CD8-positive, alpha-beta memory T cell (primary cell): ENCODE measurements around the gene PRICKLE1. TPM values are rescaled to one million over a fixed set of nuclear protein-coding genes. Genes with fewer than 3 reads are reported as not detected.

ENCODE experiments used
- CTCF ChIA-PET: fragments of 350-600 bp; sonication (Branson Sonifier 250); formaldehyde crosslinking; loops from one replicate; lab custom pipeline; 2021; ENCODE audit warnings: antibody characterized with exemption; lab: Charles Lee
- POLR2A ChIA-PET: fragments of 350-600 bp; sonication (Branson Sonifier 250); formaldehyde crosslinking; loops from one replicate; lab custom pipeline; 2021; ENCODE audit warnings: antibody characterized with exemption; lab: Charles Lee
- DNase-seq, 5 donors: peaks; one replicate each; pipeline versions ENCODE4 v3.0.0 to v3.0.0-alpha.2; 2020 to 2022; ENCODE audit warnings: mixed read lengths in 1 of 5
- H3K27ac ChIP-seq: one replicate; pipeline ENCODE4 v1.7.0; 2013; ENCODE audit warnings: low read depth, mild to moderate bottlenecking, low read length, moderate library complexity
- H3K27me3 ChIP-seq: 2 replicates; pipeline ENCODE4 v1.7.0; 2013; ENCODE audit warnings: low read length, mild to moderate bottlenecking; ENCODE audit not compliant: insufficient read depth, poor library complexity, severe bottlenecking
- H3K36me3 ChIP-seq: 2 replicates; pipeline ENCODE4 v1.7.0; 2013; ENCODE audit warnings: mild to moderate bottlenecking, low read length, moderate library complexity; ENCODE audit not compliant: insufficient read depth
- H3K4me1 ChIP-seq: 2 replicates; pipeline ENCODE4 v1.7.0; 2013; ENCODE audit warnings: mild to moderate bottlenecking, low read length, moderate library complexity; ENCODE audit not compliant: insufficient read depth
- H3K4me3 ChIP-seq: 2 replicates; pipeline ENCODE4 v1.7.0; 2013; ENCODE audit warnings: mild to moderate bottlenecking, low read length
- H3K9me3 ChIP-seq: 2 replicates; pipeline ENCODE4 v1.7.0; 2013; ENCODE audit warnings: mild to moderate bottlenecking, low read length
- H3K27ac Mint-ChIP-seq, 8 donors: one replicate each; pipeline ENCODE4 v1.8.0; 2020 to 2021; ENCODE audit warnings: mixed read lengths in 8 of 8, mild to moderate bottlenecking in 6 of 8, inconsistent platforms in 3 of 8, moderate library complexity in 3 of 8
- H3K27me3 Mint-ChIP-seq, 2 donors: one replicate each; pipeline ENCODE4 v1.8.0; 2020 to 2021; ENCODE audit warnings: mixed read lengths in 2 of 2, mild to moderate bottlenecking in 1 of 2, moderate library complexity in 1 of 2
- H3K36me3 Mint-ChIP-seq, 3 donors: one replicate each; pipeline ENCODE4 v1.8.0; 2020 to 2021; ENCODE audit warnings: mixed read lengths in 3 of 3, inconsistent platforms in 1 of 3, mild to moderate bottlenecking in 1 of 3
- H3K4me1 Mint-ChIP-seq, 3 donors: one replicate each; pipeline ENCODE4 v1.8.0; 2020 to 2021; ENCODE audit warnings: mixed read lengths in 3 of 3, inconsistent platforms in 1 of 3, mild to moderate bottlenecking in 1 of 3
- H3K4me3 Mint-ChIP-seq, 7 donors: one replicate each; pipeline ENCODE4 v1.8.0; 2020 to 2021; ENCODE audit warnings: mixed read lengths in 7 of 7, mild to moderate bottlenecking in 6 of 7, moderate library complexity in 4 of 7, inconsistent platforms in 2 of 7
- H3K9me3 Mint-ChIP-seq, 5 donors: one replicate each; pipeline ENCODE4 v1.8.0; 2020 to 2022; ENCODE audit warnings: mixed read lengths in 5 of 5, mild to moderate bottlenecking in 3 of 5, moderate library complexity in 2 of 5, inconsistent platforms in 1 of 5
- polyA plus RNA-seq: library from polyadenylated mRNA; unstranded; fragments of 300-500 nt; fragmentation: Illumina TruSeq; gene quantifications from one replicate; pipeline ENCODE4 v1.2.3, GENCODE V29; 2021
- total RNA-seq, 2 experiments: library from RNA; stranded (reverse); gene quantifications; one replicate each; pipeline ENCODE4 v1.2.3, GENCODE V29; 2021

PRICKLE1 gene
- not detected for total RNA-seq
- polyA plus RNA-seq = 0.53 TPM

- peaks cover 0 to 3% (median 0%) of the 10 kb centered on the region in 5 donors for H3K9me3 Mint-ChIP-seq
- no peaks in the 10 kb centered on the region for H3K36me3 ChIP-seq
- peaks cover 18% of the 10 kb centered on the region for H3K27me3 ChIP-seq
- H3K4me1 Mint-ChIP-seq = peaks cover 16 to 21% (median 16%) of the 10 kb centered on the region in 3 donors
- H3K4me3 ChIP-seq = no peak within 1 kb of the TSS
- H3K27ac ChIP-seq = no peak within 1 kb of the TSS
- H3K4me1 ChIP-seq = no peaks in the 10 kb centered on the region
- ChIA-PET POLR2A (no interaction called here), CTCF (no interaction called here)
- peaks cover 39 to 64% of the 10 kb centered on the region in 2 donors for H3K27me3 Mint-ChIP-seq
- H3K27ac Mint-ChIP-seq = peak within 1 kb of the TSS in 1 of 8 donors; percentile 15
- peaks cover 0 to 2% (median 0%) of the 10 kb centered on the region in 3 donors for H3K36me3 Mint-ChIP-seq
- DNase-seq = no peak
- no peaks in the 10 kb centered on the region for H3K9me3 ChIP-seq
- peak within 1 kb of the TSS; percentile 54 to 79 (median 72) for H3K4me3 Mint-ChIP-seq
These were observed at the start of gene PRICKLE1 for GRCh38 chr12:42589465-42590329. Gene PRICKLE1, minus strand, starts transcription at chr12:42589746. Its CDS starts 117,230 bp downstream, at chr12:42472516.

GRCh38 chr12:42638697-42639096, 49.2 kb upstream of the PRICKLE1 start:
- H3K4me1 Mint-ChIP-seq = no peaks in the 10 kb centered on the region
- Histone ChIP-seq H3K4me1 (no peaks in the 10 kb centered on the region), H3K36me3 (no peaks in the 10 kb centered on the region), H3K9me3 (no peaks in the 10 kb centered on the region), H3K4me3 (no peak overlapping the region), H3K27ac (no peak overlapping the region), H3K27me3 (no peaks in the 10 kb centered on the region)
- no peak overlapping the region for H3K4me3 Mint-ChIP-seq
- CTCF ChIA-PET = no interaction called here
- H3K27me3 Mint-ChIP-seq = peaks cover 0 to 1% of the 10 kb centered on the region in 2 donors
- H3K36me3 Mint-ChIP-seq = peaks cover 0 to 1% (median 0%) of the 10 kb centered on the region in 3 donors
- DNase-seq = no peak
- no peak overlapping the region for H3K27ac Mint-ChIP-seq
- H3K9me3 Mint-ChIP-seq = peaks cover 0 to 2% (median 0%) of the 10 kb centered on the region in 5 donors
- POLR2A ChIA-PET = no interaction called here

GRCh38 chr12:42638011-42638410, 48.5 kb upstream of the PRICKLE1 start:
- no peak for DNase-seq
- Mint-ChIP-seq H3K4me1 (no peaks in the 10 kb centered on the region), H3K4me3 (no peak overlapping the region), H3K27ac (no peak overlapping the region), H3K36me3 (peaks cover 0 to 1% (median 0%) of the 10 kb centered on the region in 3 donors), H3K27me3 (peaks cover 0 to 1% of the 10 kb centered on the region in 2 donors), H3K9me3 (peaks cover 0 to 2% (median 0%) of the 10 kb centered on the region in 5 donors)
- no peaks in the 10 kb centered on the region for H3K27me3 ChIP-seq
- no peak overlapping the region for H3K27ac ChIP-seq
- no peaks in the 10 kb centered on the region for H3K4me1 ChIP-seq
- ChIA-PET POLR2A (no interaction called here), CTCF (no interaction called here)
- no peaks in the 10 kb centered on the region for H3K9me3 ChIP-seq
- H3K4me3 ChIP-seq = no peak overlapping the region
- H3K36me3 ChIP-seq = no peaks in the 10 kb centered on the region

- H3K27me3 ChIP-seq = no peaks in the 10 kb centered on the region
- H3K9me3 ChIP-seq = no peaks in the 10 kb centered on the region
- H3K36me3 Mint-ChIP-seq = peaks cover 0 to 1% (median 0%) of the 10 kb centered on the region in 3 donors
- no peak overlapping the region for H3K27ac Mint-ChIP-seq
- no peak for DNase-seq
- peaks cover 0 to 1% of the 10 kb centered on the region in 2 donors for H3K27me3 Mint-ChIP-seq
- ChIA-PET CTCF (no interaction called here), POLR2A (no interaction called here)
- no peak overlapping the region for H3K4me3 ChIP-seq
- no peaks in the 10 kb centered on the region for H3K4me1 Mint-ChIP-seq
- H3K36me3 ChIP-seq = no peaks in the 10 kb centered on the region
- no peak overlapping the region for H3K4me3 Mint-ChIP-seq
- no peaks in the 10 kb centered on the region for H3K9me3 Mint-ChIP-seq
- H3K27ac ChIP-seq = no peak overlapping the region
- H3K4me1 ChIP-seq = no peaks in the 10 kb centered on the region
These were observed 47.4 kb upstream of the PRICKLE1 start for GRCh38 chr12:42636993-42637392.

DNA sequence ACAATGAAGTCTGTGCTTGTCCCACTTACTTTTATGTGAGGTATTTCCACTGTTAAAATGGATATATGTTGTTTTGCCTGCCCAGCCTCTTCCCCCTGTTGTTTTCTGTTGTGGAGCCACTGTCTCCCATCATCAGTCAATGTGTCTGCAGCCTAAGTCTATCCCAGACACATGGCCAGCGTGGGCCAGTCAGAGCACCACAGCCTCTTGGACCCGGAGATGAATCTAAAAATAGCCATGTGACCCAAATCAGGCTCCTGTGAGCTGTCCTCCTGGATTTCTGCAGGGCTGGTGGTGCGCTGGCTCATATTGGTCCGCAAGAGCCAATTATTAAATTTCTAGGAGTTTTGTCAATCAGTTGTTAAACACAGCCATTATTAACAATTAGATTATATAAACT, 44.0 kb upstream of the PRICKLE1 start:
- H3K4me3 ChIP-seq = no peak overlapping the region
- H3K27ac ChIP-seq = no peak overlapping the region
- no peak for DNase-seq
- H3K27ac Mint-ChIP-seq = no peak overlapping the region
- H3K9me3 Mint-ChIP-seq = no peaks in the 10 kb centered on the region
- no peaks in the 10 kb centered on the region for H3K4me1 Mint-ChIP-seq
- peaks cover 0 to 4% of the 10 kb centered on the region in 2 donors for H3K27me3 Mint-ChIP-seq
- H3K36me3 Mint-ChIP-seq = peaks cover 0 to 1% (median 0%) of the 10 kb centered on the region in 3 donors
- H3K36me3 ChIP-seq = no peaks in the 10 kb centered on the region
- ChIA-PET POLR2A (no interaction called here), CTCF (no interaction called here)
- H3K4me1 ChIP-seq = no peaks in the 10 kb centered on the region
- H3K9me3 ChIP-seq = no peaks in the 10 kb centered on the region
- H3K4me3 Mint-ChIP-seq = no peak overlapping the region
- no peaks in the 10 kb centered on the region for H3K27me3 ChIP-seq

- H3K4me1 ChIP-seq = no peaks in the 10 kb centered on the region
- Mint-ChIP-seq H3K9me3 (no peaks in the 10 kb centered on the region), H3K36me3 (no peaks in the 10 kb centered on the region), H3K4me3 (no peak overlapping the region), H3K27me3 (peaks cover 0 to 3% of the 10 kb centered on the region in 2 donors), H3K27ac (no peak overlapping the region), H3K4me1 (no peaks in the 10 kb centered on the region)
- H3K4me3 ChIP-seq = no peak overlapping the region
- CTCF ChIA-PET = no interaction called here
- H3K36me3 ChIP-seq = no peaks in the 10 kb centered on the region
- H3K27me3 ChIP-seq = no peaks in the 10 kb centered on the region
- POLR2A ChIA-PET = no interaction called here
- no peaks in the 10 kb centered on the region for H3K9me3 ChIP-seq
- H3K27ac ChIP-seq = no peak overlapping the region
- DNase-seq = no peak
These were observed 42.0 kb upstream of the PRICKLE1 start for GRCh38 chr12:42631513-42631912.

- Mint-ChIP-seq H3K27ac (no peak overlapping the region), H3K27me3 (peaks cover 0 to 2% of the 10 kb centered on the region in 2 donors), H3K9me3 (no peaks in the 10 kb centered on the region), H3K36me3 (no peaks in the 10 kb centered on the region), H3K4me1 (no peaks in the 10 kb centered on the region), H3K4me3 (no peak overlapping the region)
- Histone ChIP-seq H3K4me3 (no peak overlapping the region), H3K9me3 (no peaks in the 10 kb centered on the region), H3K27ac (no peak overlapping the region), H3K4me1 (no peaks in the 10 kb centered on the region), H3K27me3 (no peaks in the 10 kb centered on the region), H3K36me3 (no peaks in the 10 kb centered on the region)
- ChIA-PET POLR2A (no interaction called here), CTCF (no interaction called here)
- no peak for DNase-seq
These were observed 40.8 kb upstream of the PRICKLE1 start for GRCh38 chr12:42630314-42630713.

GRCh38 chr12:42627151-42627550, 37.6 kb upstream of the PRICKLE1 start:
- no peaks in the 10 kb centered on the region for H3K4me1 ChIP-seq
- no peak overlapping the region for H3K4me3 ChIP-seq
- Mint-ChIP-seq H3K4me3 (no peak overlapping the region), H3K9me3 (peaks cover 0 to 4% (median 2%) of the 10 kb centered on the region in 5 donors), H3K4me1 (no peaks in the 10 kb centered on the region), H3K27me3 (peaks cover 0 to 2% of the 10 kb centered on the region in 2 donors), H3K36me3 (no peaks in the 10 kb centered on the region), H3K27ac (no peak overlapping the region)
- no peak for DNase-seq
- CTCF ChIA-PET = no interaction called here
- no peak overlapping the region for H3K27ac ChIP-seq
- POLR2A ChIA-PET = no interaction called here
- no peaks in the 10 kb centered on the region for H3K36me3 ChIP-seq
- H3K9me3 ChIP-seq = no peaks in the 10 kb centered on the region
- no peaks in the 10 kb centered on the region for H3K27me3 ChIP-seq
